T1000 (cell line): ENCODE data around the gene PLAGL2.
"Not testable (repeated sequence)": the region's sequence is repeated elsewhere in the genome, so short reads cannot be mapped to it uniquely, and the experiment has no call there.

ENCODE experiments used
- DNase-seq: peaks from one replicate; lab custom pipeline; 2025; ENCODE audit warnings: mixed read lengths; lab: John Stamatoyannopoulos, UW

PLAGL2 gene

GRCh38 chr20:32183947-32184635 is 23.5 kb downstream of the PLAGL2 start:
- no peak for DNase-seq

- no peak for DNase-seq
These were observed 25.9 kb downstream of the PLAGL2 start for GRCh38 chr20:32181606-32182005.

GRCh38 chr20:32179934-32180333 is 27.6 kb downstream of the PLAGL2 start:
- DNase-seq = no peak

DNA sequence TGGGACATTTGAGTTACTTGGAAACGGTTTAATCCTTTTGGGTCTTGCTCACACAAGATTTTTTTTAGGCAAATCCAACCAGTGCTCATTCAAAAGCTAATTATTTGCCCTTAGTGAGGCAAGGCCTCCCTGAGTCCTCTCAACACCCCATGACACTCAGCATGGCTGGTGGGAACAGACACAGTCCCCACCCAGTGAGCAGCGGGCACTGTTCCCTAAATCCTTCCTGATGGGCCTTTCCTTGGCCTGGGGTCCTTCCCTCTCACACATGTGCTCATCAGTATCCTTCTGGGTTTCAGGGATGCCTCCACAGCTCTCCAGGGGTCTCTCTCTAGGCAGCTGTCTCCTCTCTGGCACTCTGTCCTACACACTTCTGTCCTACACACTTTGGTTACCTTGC is 28.0 kb downstream of the PLAGL2 start:
- DNase-seq = no peak

- DNase-seq = not testable (repeated sequence)
These were observed 29.8 kb downstream of the PLAGL2 start for GRCh38 chr20:32177696-32178095.

DNA sequence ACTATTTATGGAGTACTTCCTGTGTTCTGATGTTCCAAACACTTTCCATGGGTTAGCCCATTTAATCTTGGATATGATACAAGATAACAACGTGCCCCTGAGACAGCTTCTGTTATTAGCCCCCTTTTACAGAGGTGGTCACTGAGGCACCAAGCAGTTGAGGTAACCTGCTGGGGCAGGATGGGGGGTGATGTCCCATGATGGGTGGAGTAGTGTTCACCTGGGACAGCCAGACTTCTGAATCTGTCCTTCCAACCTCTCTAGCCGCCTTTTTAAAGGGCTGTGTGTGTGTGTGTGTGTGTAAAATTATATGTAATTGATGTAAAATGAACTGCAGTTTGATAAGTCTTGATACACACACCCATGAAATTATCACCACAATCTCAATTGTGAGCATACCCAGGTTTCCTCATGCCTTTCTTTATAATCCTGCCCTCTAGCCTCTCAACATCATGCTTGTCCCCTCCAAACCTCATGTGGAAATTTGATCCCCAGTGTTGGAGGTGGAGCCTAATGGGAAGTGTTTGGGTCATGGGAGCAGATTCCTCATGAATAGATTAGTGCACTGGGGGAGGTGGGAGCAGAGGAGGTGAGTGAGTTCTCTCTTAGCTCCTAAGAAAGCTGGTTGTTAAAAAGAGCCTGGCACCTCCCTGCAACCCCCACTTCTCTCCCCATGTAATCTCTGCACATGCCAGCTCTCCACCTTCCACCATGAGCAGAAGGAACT is 39.2 kb downstream of the PLAGL2 start:
- DNase-seq = no peak

DNA sequence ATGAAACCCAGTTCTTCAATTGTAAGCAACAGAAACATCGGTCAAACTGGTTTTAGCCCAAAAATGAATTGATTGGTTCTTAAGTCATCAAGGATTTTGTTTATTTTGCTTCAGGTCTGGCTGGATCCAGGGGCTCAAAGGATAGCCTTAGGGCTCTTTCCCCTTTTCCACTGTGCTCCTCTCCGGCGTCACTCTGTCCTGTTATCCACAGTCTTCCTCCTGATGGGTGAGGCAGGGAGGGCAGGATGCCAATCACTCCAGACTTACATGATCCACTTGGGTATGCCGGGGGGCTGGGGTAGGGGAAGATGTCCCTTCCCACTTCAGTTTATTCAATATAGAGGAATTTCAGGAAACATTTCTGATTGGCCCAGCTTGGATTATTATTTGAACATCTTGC is 40.0 kb downstream of the PLAGL2 start:
- DNase-seq = no peak

GRCh38 chr20:32165836-32166545 is 41.6 kb downstream of the PLAGL2 start:
- DNase-seq = no peak

GRCh38 chr20:32164984-32165735 is 42.4 kb downstream of the PLAGL2 start:
- no peak for DNase-seq

DNA sequence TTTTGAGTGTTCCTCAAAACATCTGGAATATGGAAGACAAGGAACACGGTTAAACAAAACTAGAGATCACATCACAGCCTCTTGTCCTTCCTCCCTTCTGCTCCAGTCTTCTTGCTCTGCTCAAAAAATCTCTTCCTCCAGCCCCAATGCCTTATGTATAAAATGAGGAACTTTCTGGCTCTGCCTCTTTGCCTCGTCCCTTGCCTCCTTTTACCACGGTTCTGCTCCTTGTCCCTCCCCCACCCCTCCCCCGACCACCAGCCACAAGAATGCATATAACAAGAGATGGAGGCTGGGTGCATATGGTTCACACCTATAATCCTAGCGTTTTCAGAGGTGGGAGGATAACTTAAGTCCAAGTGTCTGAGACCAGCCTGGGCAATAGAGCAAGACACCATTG is 43.6 kb downstream of the PLAGL2 start:
- DNase-seq = no peak

DNA sequence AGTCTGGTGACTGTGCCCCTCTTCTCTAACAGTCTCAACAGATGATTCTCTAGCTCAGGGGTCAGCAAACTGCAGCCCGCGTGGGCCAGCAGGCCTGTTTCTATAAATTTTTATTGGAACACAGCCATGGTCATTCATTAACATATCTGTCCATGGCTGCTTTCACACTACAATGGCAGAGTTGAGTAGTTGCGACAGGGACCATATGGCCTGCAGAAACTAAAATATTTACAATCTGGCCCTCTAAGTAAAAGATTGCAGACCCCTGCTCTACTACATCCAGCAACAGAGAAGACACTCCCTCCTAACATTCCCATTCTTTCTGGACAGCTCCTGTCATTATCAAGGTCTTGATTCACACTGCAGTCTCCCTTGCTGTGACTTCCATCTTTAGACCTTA is 45.2 kb downstream of the PLAGL2 start:
- no peak for DNase-seq

GRCh38 chr20:32160341-32160740 is 47.2 kb downstream of the PLAGL2 start:
- DNase-seq = no peak

DNA sequence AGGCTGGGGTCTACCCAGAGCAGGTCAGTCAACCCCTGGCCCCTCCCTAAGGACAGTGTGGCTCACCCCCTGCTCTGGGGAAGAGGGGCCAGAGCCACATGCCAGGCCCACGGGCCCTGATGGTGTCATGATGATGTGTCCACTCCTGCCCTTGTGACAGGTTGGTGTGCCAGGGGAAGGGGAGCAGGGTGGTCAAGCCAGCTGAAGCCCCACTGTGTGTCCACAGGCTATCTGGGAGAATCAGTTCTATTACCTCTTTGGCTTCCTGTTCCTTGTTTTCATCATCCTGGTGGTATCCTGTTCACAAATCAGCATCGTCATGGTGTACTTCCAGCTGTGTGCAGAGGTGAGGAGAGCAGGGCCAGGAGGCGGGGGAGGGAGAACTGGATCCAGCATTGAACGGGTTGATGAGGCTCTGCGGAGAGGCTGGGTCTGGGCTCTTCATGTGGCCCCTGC is 47.7 kb downstream of the PLAGL2 start:
- no peak for DNase-seq

GRCh38 chr20:32158943-32159660 is 48.4 kb downstream of the PLAGL2 start:
- no peak for DNase-seq

- no peak for DNase-seq
These were observed 49.2 kb downstream of the PLAGL2 start for GRCh38 chr20:32158351-32158750.

GRCh38 chr20:32157611-32158010 is 49.9 kb downstream of the PLAGL2 start:
- no peak for DNase-seq

- DNase-seq = peak; percentile 38
These were observed 52.2 kb downstream of the PLAGL2 start for GRCh38 chr20:32155017-32155981.

GRCh38 chr20:32153771-32154170 is 53.8 kb downstream of the PLAGL2 start:
- no peak for DNase-seq

DNA sequence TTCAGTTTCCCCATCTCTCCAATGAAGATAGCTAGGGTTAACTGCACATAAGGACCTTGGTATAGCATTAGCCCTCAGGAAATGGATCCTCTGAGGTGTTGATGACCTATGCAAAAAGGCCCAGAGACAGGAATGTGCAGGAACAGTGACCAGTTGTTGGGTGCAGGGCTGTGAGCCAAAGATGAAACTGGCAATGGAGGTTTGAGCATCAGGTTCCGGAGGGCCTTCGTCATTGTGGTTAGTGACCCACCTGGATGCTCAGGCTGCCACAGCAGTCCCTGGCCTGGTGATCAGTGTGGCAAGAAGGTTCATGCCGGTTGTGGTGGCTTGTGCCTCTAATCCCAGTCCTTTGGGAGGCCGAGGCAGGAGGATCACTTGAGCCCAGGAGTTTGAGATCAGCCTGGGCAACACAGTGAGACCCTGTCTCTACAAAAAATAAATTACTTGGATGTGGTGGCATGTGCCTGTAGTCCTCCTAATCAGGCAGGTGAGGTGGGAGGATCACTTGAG is 54.3 kb downstream of the PLAGL2 start:
- DNase-seq = no peak
